Body of pancreas (tissue), 4 donors: ENCODE data around the gene TMC5. TPM values are rescaled to one million over a fixed set of nuclear protein-coding genes. Genes with fewer than 3 reads are reported as not detected.

Experiments used
- ATAC-seq: fragments of 150-250 bp; one replicate; pipeline ENCODE4 v1.9.1; 2016
- DNase-seq, 4 donors: peaks; one replicate each; pipeline ENCODE4 v3.0.0-alpha.2; 2019
- H3K27ac ChIP-seq, 4 donors: fragments of 200-600 bp; sonication (generic); 1 replicate in 3 of 4; 2 replicates in 1 of 4; pipeline versions ENCODE4 v1.5.1 to v1.6.1; 2016 to 2019; ENCODE audit warnings: mild to moderate bottlenecking in 1 of 4, mixed read lengths in 1 of 4, moderate library complexity in 1 of 4
- H3K27me3 ChIP-seq, 2 donors: fragments of 200-600 bp; sonication (generic); one replicate each; pipeline ENCODE4 v1.6.0; 2016; ENCODE audit warnings: mild to moderate bottlenecking in 1 of 2
- H3K36me3 ChIP-seq, 2 donors: fragments of 200-600 bp; sonication (generic); replicated peaks in 1 of 2; 2 replicates each; pipeline ENCODE4 v1.5.1; 2016; ENCODE audit warnings: low read depth in 2 of 2; ENCODE audit not compliant: insufficient read depth in 1 of 2
- H3K4me1 ChIP-seq: fragments of 200-600 bp; sonication (generic); one replicate; pipeline ENCODE4 v1.6.0; 2016
- H3K4me3 ChIP-seq, 2 donors: fragments of 200-600 bp; sonication (generic); 1 replicate in 1 of 2; 2 replicates in 1 of 2; pipeline ENCODE4 v1.5.1; 2016 to 2019
- H3K9me3 ChIP-seq, 3 donors: fragments of 200-600 bp; sonication (generic); 1 replicate in 2 of 3; 2 replicates in 1 of 3; pipeline ENCODE4 v1.5.1; 2016
- CTCF ChIP-seq, 7 experiments: fragments of 450-650 bp in 4 of 7; fragments of 200-600 bp in 3 of 7; sonication (generic) in 3 of 7; IDR thresholded peaks; one replicate each; pipeline ENCODE4 v1.5.1; 2016 to 2019; ENCODE audit warnings: antibody characterized with exemption in 7 of 7
- POLR2A ChIP-seq, 3 donors: fragments of 450-650 bp; IDR thresholded peaks; one replicate each; pipeline ENCODE4 v1.6.1; 2016; ENCODE audit warnings: antibody characterized with exemption in 3 of 3, mild to moderate bottlenecking in 2 of 3
- WGBS, 2 donors: methylation state at CpG; one replicate each; pipeline ENCODE4 v1.1.5; 2017; 5-methylcytosine and 5-hydroxymethylcytosine counted together
- intact Hi-C: fragments of 100-400 bp; cut with DNase I; formaldehyde crosslinking; loops from one replicate; pipeline ENCODE4 v1.15.1; 2023
- total RNA-seq, 2 donors: library from RNA; depleted of rRNA; stranded (reverse); fragments of >200 nt; gene quantifications; one replicate each; pipeline ENCODE4 v1.1.0, GENCODE V29; 2016

Gene TMC5
- total RNA-seq, 2 donors from 2014 or later = 0.66 to 2.3 TPM

GRCh38 chr16:19377864-19378263 is 39.8 kb upstream of the TMC5 start:
- Histone ChIP-seq H3K9me3 (no peaks in the 10 kb centered on the region), H3K27ac (no peak overlapping the region), H3K4me1 (peaks cover 20% of the 10 kb centered on the region), H3K4me3 (no peak overlapping the region), H3K27me3 (no peaks in the 10 kb centered on the region), H3K36me3 (no peaks in the 10 kb centered on the region)
- intact Hi-C loops = loop anchor here (5.0 to 10.0 kb wide), 2 partner anchors 213 to 291 kb away; partner anchors contain the start of gene SYT17
- DNase-seq (no peak), ATAC-seq (no peak)
- TF ChIP-seq POLR2A (IDR thresholded peaks at IDR 0.05) (no peak), CTCF (IDR thresholded peaks at IDR 0.05) (no peak)
- 74 to 77% methylated on average over 3 of the region's 3 CpGs for WGBS, 2 donors

- intact Hi-C loops = loop anchor here (5.0 to 10.0 kb wide), 2 partner anchors 214 to 291 kb away; partner anchors contain the start of gene SYT17
- no peak for DNase-seq
These were observed 39.2 kb upstream of the TMC5 start for GRCh38 chr16:19378511-19378910.

GRCh38 chr16:19379838-19380237 is 37.8 kb upstream of the TMC5 start:
- Histone ChIP-seq H3K27ac (no peak overlapping the region), H3K36me3 (no peaks in the 10 kb centered on the region), H3K4me3 (no peak overlapping the region), H3K27me3 (no peaks in the 10 kb centered on the region), H3K9me3 (no peaks in the 10 kb centered on the region), H3K4me1 (peaks cover 29% of the 10 kb centered on the region)
- DNase-seq = no peak
- ATAC-seq = no peak
- TF ChIP-seq CTCF (IDR thresholded peaks at IDR 0.05) (no peak), POLR2A (IDR thresholded peaks at IDR 0.05) (no peak)
- WGBS, 2 donors = 32 to 34% methylated on average over 2 of the region's 2 CpGs
- intact Hi-C loops = loop anchor here (5.0 to 10.0 kb wide), 2 partner anchors 215 to 293 kb away; partner anchors contain the start of gene SYT17

More at GRCh38 chr16:19378511-19378910, 39.2 kb upstream of the TMC5 start:
- no peaks in the 10 kb centered on the region for H3K9me3 ChIP-seq
- 47 to 64% methylated on average over 3 of the region's 3 CpGs for WGBS, 2 donors
- H3K27ac ChIP-seq = no peak overlapping the region
- no peak for ATAC-seq
- no peak overlapping the region for H3K4me3 ChIP-seq
- TF ChIP-seq CTCF (IDR thresholded peaks at IDR 0.05) (no peak), POLR2A (IDR thresholded peaks at IDR 0.05) (no peak)
- H3K36me3 ChIP-seq = no peaks in the 10 kb centered on the region
- H3K4me1 ChIP-seq = peaks cover 25% of the 10 kb centered on the region
- no peaks in the 10 kb centered on the region for H3K27me3 ChIP-seq

- H3K9me3 ChIP-seq = no peaks in the 10 kb centered on the region
- no peak for DNase-seq
- peaks cover 33% of the 10 kb centered on the region for H3K4me1 ChIP-seq
- no peak for ATAC-seq
- no peaks in the 10 kb centered on the region for H3K27me3 ChIP-seq
- intact Hi-C loops = no loop called here
- H3K36me3 ChIP-seq = no peaks in the 10 kb centered on the region
- TF ChIP-seq POLR2A (IDR thresholded peaks at IDR 0.05) = no peak
- TF ChIP-seq CTCF (IDR thresholded peaks at IDR 0.05) = no peak
- H3K4me3 ChIP-seq = no peak overlapping the region
- no peak overlapping the region for H3K27ac ChIP-seq
- WGBS, 2 donors = 11 to 17% methylated on average over 3 of the region's 3 CpGs
These were observed 37.4 kb upstream of the TMC5 start for GRCh38 chr16:19380328-19380727.
